ENCODE measurements around the gene HGFAC.

DNA sequence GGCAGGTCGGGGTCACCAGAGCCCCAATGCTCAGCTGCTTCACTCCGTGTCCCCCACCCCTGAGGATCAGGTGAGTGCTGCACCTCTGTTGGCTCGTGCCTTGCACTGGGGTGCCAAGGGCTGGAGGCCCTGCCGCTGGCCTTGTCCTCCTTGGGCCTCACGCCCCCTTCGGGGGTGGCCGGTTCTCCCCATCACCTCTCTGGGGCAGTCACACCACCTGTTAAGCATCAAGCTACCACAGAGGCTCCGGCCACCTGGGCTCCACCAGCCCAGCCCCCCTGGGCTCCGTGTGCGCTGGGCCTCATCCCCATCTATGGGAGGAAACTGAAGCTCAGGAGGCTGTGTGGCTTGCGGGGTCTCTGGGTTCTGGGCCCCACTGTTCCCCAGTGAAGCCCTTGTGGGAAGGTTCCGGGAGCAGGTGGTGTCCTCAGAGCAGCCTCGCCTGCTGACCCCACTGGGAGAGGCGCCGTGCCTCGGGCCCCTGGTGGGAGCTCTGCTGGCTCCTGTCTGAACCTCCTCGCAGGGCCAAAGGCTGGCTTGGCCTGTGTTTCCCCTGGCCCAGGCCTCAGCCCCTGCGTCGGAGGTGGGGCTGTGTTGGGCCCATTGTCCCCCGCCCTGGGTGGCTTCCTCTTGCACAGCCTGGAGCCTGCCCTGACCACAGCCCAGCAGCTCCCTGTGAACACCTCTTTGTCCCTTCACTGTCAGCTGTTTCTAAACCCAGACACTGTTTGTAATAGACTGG lies 52.1 kb downstream of the HGFAC start:
- TF ChIP-seq, protein P1, sequence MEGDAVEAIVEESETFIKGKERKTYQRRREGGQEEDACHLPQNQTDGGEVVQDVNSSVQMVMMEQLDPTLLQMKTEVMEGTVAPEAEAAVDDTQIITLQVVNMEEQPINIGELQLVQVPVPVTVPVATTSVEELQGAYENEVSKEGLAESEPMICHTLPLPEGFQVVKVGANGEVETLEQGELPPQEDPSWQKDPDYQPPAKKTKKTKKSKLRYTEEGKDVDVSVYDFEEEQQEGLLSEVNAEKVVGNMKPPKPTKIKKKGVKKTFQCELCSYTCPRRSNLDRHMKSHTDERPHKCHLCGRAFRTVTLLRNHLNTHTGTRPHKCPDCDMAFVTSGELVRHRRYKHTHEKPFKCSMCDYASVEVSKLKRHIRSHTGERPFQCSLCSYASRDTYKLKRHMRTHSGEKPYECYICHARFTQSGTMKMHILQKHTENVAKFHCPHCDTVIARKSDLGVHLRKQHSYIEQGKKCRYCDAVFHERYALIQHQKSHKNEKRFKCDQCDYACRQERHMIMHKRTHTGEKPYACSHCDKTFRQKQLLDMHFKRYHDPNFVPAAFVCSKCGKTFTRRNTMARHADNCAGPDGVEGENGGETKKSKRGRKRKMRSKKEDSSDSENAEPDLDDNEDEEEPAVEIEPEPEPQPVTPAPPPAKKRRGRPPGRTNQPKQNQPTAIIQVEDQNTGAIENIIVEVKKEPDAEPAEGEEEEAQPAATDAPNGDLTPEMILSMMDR (IDR thresholded peaks at IDR 0.05; ENCODE audit: low read depth, low read length), result no peak
- no peak for TF ChIP-seq EZH2phosphoT487 (IDR thresholded peaks at IDR 0.05; ENCODE audit: low read depth)
